Fibroblast of lung (primary cell): ENCODE measurements around the gene CORO2A.

Experiments used
- EZH2 ChIP-seq: IDR thresholded peaks from 2 replicates; pipeline ENCODE4 v1.5.1; 2012; ENCODE audit warnings: low read length, control low read depth, mild to moderate bottlenecking; ENCODE audit errors: missing control alignments
- TF ChIP-seq, protein P1 (sequence below), 2 donors: IDR thresholded peaks in 1 of 2; conservative IDR thresholded peaks in 1 of 2; 1 replicate in 1 of 2; 2 replicates in 1 of 2; pipeline ENCODE4 v1.5.1; 2011 to 2012; ENCODE audit warnings: low read length in 2 of 2, control low read depth in 1 of 2, inconsistent platforms in 1 of 2, low read depth in 1 of 2, mild to moderate bottlenecking in 1 of 2

DNA sequence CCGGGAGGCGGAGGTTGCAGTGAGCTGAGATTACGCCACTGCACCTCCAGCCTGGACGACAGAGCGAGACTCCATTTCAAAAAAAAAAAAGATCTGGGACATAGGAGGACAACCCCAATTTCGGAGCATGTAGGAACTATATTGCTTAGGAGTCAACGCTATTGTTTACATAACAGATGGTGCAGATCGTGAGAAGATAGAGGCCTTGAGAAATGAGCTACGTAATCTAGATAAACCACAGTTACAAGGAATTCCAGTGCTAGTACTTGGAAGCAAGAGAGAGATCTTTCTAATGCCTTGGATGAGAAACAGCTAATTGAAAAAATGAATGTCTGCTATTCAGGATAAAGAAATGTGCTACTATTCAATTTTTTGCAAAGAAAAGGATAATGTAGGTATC is 42.7 kb upstream of the CORO2A start:
- TF ChIP-seq, protein P1, sequence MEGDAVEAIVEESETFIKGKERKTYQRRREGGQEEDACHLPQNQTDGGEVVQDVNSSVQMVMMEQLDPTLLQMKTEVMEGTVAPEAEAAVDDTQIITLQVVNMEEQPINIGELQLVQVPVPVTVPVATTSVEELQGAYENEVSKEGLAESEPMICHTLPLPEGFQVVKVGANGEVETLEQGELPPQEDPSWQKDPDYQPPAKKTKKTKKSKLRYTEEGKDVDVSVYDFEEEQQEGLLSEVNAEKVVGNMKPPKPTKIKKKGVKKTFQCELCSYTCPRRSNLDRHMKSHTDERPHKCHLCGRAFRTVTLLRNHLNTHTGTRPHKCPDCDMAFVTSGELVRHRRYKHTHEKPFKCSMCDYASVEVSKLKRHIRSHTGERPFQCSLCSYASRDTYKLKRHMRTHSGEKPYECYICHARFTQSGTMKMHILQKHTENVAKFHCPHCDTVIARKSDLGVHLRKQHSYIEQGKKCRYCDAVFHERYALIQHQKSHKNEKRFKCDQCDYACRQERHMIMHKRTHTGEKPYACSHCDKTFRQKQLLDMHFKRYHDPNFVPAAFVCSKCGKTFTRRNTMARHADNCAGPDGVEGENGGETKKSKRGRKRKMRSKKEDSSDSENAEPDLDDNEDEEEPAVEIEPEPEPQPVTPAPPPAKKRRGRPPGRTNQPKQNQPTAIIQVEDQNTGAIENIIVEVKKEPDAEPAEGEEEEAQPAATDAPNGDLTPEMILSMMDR (conservative IDR thresholded peaks at IDR 0.05 in 1 of 2, IDR thresholded peaks at IDR 0.05 in 1 of 2; ENCODE audit: low read depth in 1 of 2, low read length in 2 of 2), result no peak
- TF ChIP-seq EZH2, result no peak
